GM19324 (cell line): ENCODE results near the gene FAM200B.
A peak's percentile ranks its signal among the peaks of the same experiment; 100 is the strongest.

Source experiments
- ATAC-seq: cut with Tn5 transposase; IDR thresholded peaks from one replicate; pipeline ENCODE4 v1.9.1; 2021; ENCODE audit warnings: mild to moderate bottlenecking, moderate library complexity; ENCODE audit not compliant: unreplicated experiment, low FRiP score

FAM200B gene

DNA sequence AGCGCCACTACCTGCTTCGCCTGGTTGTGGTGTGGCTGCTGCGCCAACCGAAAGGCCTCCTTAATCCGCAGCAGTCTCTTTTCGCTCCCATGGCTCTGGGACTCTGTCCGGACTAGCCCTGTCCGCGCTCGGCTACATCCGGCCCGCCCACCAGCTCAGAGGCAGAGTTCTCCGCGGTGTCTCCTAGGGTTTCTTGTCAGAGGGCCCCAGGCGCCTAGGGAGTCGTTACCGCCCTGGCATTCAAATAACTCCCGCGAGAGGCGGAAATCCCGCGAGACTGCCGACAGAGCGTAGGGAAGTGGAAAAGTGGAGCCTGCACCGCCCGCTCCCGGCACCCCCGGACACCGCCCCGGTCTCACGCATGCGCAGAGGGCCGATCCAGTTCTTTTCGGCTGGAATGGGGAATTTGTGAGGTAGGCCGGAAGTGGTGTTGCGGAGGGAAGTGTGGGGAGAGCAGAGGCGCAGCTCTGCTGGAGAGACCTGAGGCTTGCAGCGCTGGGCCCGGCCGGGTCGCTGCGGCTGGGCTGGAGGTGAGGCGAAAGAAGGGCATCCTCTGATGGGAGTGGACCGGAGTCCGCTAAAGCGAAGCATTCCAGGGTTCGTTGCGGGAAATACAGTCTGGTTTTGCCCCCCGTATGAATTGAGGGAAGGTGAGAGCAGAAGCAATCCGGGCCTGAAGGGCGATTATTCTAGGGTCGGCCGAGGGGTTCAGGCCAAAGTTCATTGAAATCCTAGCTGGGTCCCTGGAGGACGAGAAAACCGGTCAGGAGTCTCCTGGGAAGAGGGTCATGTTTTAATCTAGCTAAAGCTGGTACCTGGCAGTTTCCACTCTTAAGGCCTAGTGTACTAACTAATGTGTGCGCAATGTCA is at the start of gene FAM200B:
FAM200B (plus strand) TSS at position 456 of the 870 bp plus-strand sequence. CDS start 5,151 bp downstream, outside the sequence.
- ATAC-seq, result peak; percentile 96

DNA sequence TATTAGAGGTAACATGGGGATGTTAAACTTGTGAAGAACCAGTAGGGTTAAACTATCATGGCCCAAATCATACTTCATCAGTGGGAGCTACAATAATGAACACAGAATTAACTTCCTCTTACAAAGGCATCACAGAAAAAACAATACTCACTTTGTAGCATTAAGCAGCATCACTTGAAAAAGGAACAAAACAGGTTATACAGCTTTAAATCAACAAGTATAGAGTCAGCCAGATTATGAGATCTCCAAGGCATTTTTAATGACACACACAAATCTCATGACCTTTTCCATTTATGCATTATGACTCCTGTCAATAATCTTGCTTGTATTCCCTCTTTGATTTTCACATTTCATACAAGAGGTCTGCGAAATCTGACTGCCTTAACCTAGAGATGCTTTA is 44.8 kb upstream of the FAM200B start:
- no peak for ATAC-seq

DNA sequence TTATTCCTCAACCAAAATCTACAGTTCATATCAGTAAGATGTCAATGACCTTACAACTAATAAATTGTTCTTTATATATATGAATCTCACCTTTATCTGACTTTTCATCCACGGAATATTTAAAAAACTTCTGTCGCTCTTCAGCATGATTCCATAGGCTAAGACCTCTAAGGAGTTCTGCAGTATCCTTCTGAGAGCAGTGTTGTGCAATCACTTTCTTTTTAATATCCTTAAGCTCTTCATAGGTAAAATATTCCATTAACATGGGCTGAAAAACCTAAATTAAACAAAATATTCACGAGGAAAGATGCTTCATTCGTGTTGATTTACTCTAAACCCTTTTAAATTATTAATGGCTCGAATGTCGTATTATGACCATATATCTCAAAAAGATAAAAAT is 43.2 kb upstream of the FAM200B start:
- no peak for ATAC-seq

DNA sequence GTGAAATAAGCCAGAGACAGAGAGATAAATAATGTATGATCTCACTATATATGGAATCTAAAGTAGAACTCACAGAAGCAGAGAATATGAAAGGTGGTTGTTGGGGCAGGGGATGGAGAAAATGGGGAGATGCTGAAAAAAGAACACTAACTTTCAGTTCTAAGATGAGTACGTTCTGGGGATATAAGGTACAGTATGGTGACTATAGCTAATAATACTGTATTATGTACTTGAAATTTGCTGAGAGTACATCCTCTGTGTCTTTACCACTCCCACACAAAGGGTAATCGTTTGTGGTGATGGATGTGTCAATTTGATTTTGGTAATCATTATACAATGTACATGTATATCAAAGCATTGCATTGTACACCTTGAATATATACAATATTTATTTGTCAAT is 33.0 kb upstream of the FAM200B start:
- no peak for ATAC-seq

DNA sequence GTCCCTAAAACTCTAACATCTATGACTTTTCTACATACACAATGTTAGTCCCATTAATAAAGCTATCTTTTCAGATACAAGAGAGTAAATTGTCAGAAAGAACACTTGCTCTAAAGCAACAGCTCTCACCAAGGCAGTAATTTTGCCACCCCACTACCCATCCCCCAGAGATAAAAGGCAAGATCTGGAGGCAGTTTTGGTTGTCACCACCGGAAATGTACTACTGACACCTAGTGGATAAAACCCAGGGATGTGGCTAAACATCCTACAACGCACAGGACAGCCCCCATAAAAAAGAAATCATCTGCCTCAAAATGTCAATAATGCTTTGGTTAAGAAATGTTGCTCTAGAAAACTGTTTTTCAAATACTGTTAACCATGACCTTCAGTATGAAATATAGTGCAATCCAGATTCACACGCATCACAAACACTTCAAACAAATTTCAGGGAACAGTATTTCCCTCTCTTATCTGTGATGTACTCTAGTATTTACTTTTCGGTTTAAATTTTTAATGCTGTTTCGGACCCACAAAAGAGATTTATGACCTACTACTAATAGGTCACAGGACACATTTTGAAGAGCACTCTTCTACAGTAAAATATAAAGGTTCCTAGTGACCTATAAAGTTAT is 31.6 kb upstream of the FAM200B start:
- no peak for ATAC-seq

DNA sequence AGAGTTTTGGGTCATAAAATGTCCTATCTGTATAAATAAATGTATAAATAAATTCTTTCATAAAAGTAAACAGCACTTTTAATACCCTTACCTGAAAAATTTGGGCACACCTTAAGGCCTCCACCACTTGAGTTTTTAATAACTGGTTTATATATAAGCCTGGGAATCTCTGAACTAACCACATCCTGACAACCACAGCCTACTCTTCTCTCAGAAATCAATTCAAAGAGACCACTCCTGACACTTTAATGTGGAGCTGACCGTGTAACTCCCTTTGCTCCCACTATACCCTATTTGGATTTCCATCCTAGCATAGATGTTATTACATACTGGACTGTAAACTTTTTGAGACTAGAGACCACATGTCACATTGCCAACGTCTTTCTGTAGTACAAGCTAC is 30.0 kb upstream of the FAM200B start:
- no peak for ATAC-seq

DNA sequence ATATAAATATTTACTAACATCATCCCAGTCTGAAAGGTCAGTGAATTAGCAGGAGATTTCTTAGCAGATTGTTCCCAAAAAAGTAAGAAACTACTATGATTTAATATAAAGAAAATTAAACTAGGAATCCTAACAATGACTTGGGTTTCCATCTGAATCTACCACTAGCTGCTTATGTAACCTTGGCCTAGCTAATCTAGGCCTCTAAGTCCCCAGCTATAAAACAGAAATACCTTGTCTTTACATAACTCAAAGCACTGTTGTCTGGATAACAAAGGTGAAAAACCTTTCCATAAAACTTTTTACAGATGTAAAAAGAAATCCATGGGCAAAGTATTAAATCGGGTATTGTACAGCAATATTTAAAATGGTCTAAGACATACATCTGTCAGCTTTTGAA is 29.4 kb upstream of the FAM200B start:
- ATAC-seq, result no peak

DNA sequence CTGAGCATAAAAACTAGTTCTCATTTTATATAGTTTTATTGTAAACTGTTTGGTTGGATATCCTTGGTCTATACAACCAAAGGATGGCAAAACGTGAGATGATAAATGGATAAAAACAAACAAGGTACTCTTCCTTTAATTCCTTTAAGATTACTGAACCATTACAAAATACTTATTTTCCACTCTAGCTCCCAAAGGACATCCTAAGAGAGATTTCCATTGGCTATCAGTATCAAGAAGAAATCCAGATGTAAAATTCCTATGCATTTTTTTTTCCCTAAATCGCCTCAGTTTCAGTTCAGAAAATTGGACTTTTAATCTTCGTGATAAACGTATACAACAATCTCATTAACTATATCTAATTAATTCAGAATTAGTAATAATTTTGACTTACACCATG is 28.8 kb upstream of the FAM200B start:
- ATAC-seq, result no peak

DNA sequence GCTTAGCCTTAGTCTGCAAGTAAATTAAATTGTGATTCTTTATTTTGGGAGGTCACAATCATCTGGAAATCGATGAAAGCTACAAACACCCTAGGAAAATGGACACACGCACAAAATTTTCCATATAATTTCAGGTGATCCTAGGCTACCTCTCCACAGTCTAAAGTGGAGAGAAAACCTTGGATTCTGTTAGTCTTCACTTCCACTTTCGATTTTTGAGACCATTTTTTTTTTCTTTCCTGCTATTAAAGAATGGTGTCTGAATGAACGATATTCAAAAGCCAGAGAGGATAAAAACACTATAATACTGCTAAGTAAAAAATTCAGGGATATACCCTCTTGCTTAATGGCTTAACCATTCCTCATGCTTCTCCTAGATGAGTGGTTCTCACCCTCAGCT is 28.2 kb upstream of the FAM200B start:
- ATAC-seq, result no peak

DNA sequence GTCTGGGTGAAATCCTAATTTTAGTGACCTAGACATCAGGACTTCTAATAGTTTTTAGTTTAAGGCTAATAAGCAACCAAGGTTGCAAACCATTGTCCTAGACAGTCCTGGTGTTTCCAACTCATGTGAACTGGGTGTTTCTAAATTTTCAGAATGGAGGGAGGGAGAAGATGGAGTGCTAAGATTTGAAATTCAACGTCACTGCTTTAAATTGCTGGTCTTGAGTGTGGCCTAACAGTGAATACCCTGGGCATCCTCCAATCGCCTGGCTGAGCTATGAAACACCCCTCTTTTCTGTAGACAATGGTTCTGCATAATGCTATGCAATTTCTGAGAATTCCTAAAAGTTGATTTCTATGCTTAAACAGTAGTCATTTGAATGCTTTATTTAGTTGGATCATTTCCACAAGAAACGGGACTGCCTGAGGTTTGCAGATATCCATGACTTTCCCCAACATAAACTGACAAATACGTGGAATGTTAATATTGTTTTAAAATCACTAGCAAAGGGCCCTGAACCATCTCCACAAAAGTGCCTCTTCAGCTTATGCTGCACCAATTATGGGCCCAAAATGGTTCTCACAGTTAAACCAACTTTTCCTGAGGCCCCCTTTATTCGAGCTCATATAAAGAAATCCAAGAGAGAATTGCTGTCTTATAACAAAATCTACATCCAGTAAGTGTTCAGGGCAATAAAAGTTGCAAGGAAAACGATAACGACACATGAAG is 27.6 kb upstream of the FAM200B start:
- no peak for ATAC-seq

DNA sequence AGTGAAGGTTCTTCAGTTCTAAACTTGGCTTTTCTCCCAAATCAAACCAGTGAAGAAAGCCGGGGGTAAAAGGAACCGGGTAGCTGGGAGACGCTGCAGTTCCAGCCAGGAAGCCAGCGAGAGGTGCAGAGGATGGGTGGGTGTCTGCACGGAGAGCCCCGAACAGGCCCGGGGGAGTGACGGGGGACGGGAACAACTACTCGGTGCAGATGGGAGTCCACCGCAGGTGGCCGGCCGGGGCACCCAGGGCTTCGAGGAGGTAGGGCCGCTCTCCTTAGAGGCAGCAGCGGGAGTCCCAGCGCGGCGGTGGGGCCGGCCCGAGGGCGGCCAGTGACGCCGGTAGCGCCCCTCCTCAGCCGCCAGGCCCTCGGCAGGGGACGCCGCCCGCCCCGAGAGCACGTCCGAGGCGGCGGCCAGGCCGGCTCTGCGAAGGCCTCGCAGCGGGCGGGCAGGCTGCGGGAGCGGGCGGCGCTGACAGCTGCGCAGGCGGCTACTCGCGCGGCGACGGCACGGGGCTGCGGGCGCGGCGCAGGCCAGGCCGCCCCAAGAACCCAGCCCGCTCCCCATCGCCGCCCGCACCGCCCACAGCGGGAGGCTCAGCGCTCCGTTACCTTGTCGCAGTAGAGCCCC is 26.9 kb upstream of the FAM200B start:
- peak; percentile 59 for ATAC-seq

DNA sequence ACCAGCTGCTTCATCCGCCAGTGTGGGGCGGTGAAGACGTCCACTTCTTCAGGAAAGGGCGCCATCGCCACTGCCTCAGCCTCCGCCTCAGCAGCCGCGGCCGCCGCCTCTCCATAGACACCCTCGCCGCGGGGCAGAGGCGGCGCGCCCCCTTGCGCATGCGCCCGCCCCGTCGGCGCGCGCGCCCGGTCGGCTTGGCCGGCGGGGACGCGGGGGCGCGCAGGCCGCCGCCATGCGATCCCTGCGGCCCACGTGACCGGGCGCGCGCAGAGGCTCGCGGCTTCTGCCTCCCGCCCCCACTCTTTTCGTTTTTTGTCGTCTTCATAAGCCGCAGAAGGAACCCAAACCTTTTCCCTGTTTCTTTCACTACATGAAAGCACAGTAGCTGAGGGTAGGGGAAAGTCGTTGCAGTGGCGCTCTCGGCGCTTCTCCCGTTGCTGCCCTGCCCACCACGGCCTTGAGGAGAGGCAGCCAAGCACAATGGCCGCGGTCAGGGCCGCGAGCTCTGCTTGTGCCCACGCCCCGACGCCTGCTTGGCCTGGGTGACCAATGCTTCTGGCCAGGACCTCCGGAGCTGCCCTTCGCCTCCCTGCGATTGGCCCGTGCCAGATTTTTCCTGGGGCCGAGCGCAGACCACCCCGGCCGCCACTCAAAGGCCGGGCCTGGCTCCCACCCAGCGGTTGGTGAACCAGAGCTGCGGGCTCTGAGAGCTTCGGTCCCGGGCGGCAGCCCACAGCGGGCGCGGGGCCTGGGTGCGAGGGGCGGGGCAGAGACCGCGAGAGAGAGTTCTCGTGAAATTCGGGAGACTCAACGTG is 26.2 kb upstream of the FAM200B start, which contains the start of gene FBXL5:
FBXL5 (minus strand) TSS at position 135 of the 815 bp plus-strand sequence; CDS start at position 65, 70 bp downstream.
- ATAC-seq, result peak; percentile 85

DNA sequence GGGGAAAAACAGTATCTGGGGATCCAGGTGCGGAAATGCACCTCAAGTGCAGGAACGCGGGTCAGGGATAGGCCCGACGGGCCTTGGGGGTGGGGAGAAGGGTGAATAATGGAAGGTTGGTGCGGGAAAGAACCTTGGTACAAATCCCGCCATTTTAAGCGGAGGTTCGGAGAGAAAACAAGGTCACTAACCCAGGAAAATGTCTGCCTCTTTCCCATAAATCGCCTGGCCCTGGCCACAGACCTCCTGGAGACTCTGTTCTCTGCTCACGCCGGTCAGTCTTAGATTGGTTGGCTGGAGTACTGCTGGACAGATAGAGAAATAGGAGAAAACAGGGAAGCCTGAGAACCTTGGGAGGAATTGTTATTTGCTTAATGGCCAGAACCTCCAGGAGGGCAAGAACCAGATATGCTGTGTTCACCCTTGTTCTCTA is 25.6 kb upstream of the FAM200B start:
- no peak for ATAC-seq

DNA sequence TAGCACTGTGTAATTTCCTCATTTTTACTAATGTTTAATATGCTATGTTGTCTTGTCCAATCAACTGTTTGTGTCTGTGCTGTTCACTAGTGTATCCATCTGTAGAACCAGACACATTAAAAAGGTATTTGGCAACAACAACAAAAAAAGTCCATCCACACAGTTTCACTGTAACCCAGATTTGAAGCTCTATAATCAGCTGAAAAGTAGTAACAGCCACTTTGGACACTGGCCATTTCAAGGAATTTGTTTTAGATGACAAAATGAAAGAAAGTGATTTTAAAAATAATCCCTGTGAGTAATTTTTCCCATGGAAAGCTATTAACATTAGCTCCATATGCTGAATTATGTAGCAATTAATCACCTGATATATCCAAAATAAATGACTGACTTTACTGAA is 24.3 kb upstream of the FAM200B start:
- no peak for ATAC-seq

DNA sequence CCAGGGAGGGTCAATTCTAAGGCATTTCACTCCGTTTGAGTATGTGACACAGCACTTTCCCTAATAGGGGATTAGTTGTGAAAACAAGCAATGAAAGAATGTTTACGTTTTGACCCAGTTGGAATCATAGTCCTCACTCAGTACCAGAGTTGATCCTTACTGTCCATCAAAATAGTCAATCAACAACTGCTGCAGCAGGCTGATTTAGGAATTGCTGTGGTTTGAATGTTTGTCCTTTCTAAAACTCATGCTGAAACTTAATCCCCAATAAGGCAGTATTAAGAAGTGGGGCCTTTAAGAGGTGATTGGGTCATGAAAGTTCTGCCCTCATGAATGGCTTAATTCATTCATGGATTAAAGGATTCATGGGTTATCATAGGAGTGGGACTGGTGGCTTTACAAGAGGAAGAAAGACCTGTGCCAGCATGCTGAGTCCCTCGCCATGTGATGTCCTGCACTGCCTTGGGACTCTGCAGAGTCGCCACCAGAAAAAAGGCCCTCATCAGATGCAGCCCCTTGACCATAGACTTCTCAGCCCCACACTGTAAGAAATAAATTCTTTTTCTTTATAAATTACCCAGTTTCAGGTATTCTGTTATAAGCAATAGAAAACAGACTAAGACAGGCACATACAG is 23.4 kb upstream of the FAM200B start:
- no peak for ATAC-seq

DNA sequence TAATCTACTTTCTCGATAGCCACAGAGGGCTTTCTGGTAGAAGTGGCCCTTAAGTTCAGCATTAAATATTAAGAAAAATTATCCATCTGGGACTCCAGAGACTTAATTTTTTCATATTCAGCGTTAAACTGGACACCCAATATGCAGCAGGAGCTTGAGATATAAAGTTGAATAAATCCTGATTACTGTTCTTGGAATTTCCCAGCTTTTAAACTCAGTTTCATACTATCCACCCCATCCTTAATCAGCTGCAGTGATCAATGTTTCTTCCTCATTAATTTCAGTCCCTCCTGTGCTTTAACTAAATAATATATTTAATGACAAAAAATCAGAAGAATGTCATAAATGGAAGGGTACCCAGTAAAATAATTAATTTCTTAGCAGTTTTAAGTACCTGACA is 22.8 kb upstream of the FAM200B start:
- no peak for ATAC-seq

DNA sequence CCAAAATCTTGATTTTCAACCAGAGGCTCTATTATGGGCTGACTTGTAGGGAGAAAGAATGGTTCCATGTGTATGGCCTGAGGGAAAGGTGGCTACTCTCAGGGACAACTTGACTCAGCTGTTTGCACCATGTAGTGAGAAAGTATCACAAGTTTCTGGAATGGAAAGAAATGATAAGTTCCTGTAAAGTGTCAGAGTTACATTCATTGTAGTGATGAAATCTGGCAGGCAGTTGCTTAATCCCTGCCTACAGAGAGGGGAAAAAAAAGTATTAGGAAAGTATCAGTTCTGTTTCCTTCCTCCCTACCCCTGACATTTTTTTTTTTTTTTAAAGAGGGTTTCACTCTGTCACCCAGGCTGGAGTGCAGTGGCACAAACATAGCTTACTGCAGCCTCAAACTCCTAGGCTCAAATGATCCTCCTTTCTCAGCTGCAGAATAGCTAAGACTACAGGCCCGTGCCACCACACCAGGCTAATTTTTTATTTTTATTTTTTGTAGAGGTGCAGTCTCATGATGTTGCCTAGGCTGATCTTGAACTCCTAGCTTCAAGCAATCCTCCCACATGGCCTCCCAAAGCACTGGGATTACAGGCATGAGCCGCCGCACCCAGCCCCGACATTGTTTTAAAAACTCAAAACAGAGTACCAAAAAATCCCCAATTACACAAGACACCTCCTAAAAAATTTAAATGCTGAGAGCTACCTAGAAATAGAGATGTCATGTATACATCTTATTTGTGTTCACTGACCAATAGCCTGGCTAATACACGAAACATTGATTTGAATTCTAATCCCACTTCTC is 21.7 kb upstream of the FAM200B start:
- no peak for ATAC-seq

DNA sequence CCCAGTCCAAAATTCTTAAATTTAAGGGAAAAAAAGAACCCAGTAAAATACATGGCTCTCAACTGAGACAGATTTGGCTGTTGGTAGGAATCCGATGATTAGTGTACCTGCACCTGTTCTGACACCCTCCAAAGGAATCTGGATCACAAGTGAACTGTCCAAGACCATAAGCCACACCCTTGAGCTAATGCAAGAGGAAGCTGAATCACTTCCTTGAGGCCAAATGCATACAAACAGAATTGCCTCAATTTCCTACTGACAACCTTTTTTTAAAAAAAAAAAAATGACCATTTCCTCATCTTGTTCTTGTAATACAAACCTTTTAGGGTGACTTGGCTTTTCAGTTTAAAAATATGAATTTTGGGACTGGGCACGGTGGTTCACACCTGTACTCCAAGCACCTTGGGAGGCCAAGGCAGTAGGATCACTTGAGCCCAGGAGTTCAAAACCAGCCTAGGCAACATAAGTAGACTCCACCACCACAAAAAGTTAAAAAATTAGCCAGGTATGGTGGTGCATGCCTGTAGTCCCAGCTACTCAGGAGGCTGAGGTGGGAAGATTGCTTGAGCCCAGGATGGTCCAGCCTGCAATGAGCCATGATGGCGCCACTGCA is 15.8 kb upstream of the FAM200B start:
- no peak for ATAC-seq
